H9 (cell line): ENCODE measurements around the gene ORAI2. TPM values are rescaled to one million over a fixed set of nuclear protein-coding genes. Genes with fewer than 3 reads are reported as not detected.

Experiments used
- DNase-seq: peaks from one replicate; pipeline ENCODE4 v3.0.0-alpha.2; 2017
- H2AFZ ChIP-seq: one replicate; pipeline ENCODE4 v1.6.1; 2013; ENCODE audit warnings: mild to moderate bottlenecking, low read length, control low read depth, moderate library complexity
- H2AK5ac ChIP-seq: 2 replicates; pipeline ENCODE4 v1.6.1; 2013; ENCODE audit warnings: low read length, control low read depth, mixed read lengths; ENCODE audit not compliant: insufficient read length
- H2BK120ac ChIP-seq: one replicate; pipeline ENCODE4 v1.6.1; 2013; ENCODE audit warnings: low read depth, mild to moderate bottlenecking, low read length, control low read depth, inconsistent platforms; ENCODE audit not compliant: poor library complexity, severe bottlenecking
- H2BK12ac ChIP-seq: 2 replicates; pipeline ENCODE4 v1.6.1; 2013; ENCODE audit warnings: low read length, control low read depth, mixed read lengths, low read depth; ENCODE audit not compliant: insufficient read length
- H2BK15ac ChIP-seq: 2 replicates; pipeline ENCODE4 v1.6.1; 2013; ENCODE audit warnings: low read depth, low read length, control low read depth
- H2BK20ac ChIP-seq: one replicate; pipeline ENCODE4 v1.6.1; 2013; ENCODE audit warnings: low read depth, mild to moderate bottlenecking, low read length, control low read depth, inconsistent platforms; ENCODE audit not compliant: poor library complexity, severe bottlenecking
- H2BK5ac ChIP-seq: 2 replicates; pipeline ENCODE4 v1.6.1; 2013; ENCODE audit warnings: low read length, control low read depth, mixed read lengths; ENCODE audit not compliant: insufficient read length
- H3K14ac ChIP-seq: 2 replicates; pipeline ENCODE4 v1.6.1; 2013; ENCODE audit warnings: low read length, control low read depth; ENCODE audit not compliant: insufficient read depth
- H3K18ac ChIP-seq: 2 replicates; pipeline ENCODE4 v1.6.1; 2013; ENCODE audit warnings: low read depth, mild to moderate bottlenecking, mixed read lengths, low read length, control low read depth; ENCODE audit not compliant: insufficient read length
- H3K23ac ChIP-seq: 2 replicates; pipeline ENCODE4 v1.6.1; 2013; ENCODE audit warnings: low read length, control low read depth, mixed read lengths, low read depth; ENCODE audit not compliant: insufficient read length
- H3K23me2 ChIP-seq: 2 replicates; pipeline ENCODE4 v1.6.1; 2013; ENCODE audit warnings: low read depth, mild to moderate bottlenecking, mixed read lengths, low read length, control low read depth; ENCODE audit not compliant: insufficient read length, poor library complexity, severe bottlenecking
- H3K27ac ChIP-seq: 2 replicates; pipeline ENCODE4 v1.5.1; 2013; ENCODE audit warnings: low read length, control low read depth, mixed read lengths, low read depth; ENCODE audit not compliant: insufficient read length
- H3K27me3 ChIP-seq: 2 replicates; pipeline ENCODE4 v1.6.1; 2013; ENCODE audit warnings: low read length, control low read depth, inconsistent platforms; ENCODE audit not compliant: insufficient read depth
- H3K4ac ChIP-seq: 2 replicates; pipeline ENCODE4 v1.6.1; 2013; ENCODE audit warnings: low read depth, mild to moderate bottlenecking, control low read depth, inconsistent platforms, low read length, moderate library complexity
- H3K4me1 ChIP-seq: 2 replicates; pipeline ENCODE4 v1.6.1; 2013; ENCODE audit warnings: low read length, control low read depth, inconsistent platforms; ENCODE audit not compliant: insufficient read depth
- H3K4me2 ChIP-seq: 2 replicates; pipeline ENCODE4 v1.6.1; 2013; ENCODE audit warnings: low read length, control low read depth, mixed read lengths; ENCODE audit not compliant: insufficient read length, insufficient read depth
- H3K56ac ChIP-seq: 2 replicates; pipeline ENCODE4 v1.6.1; 2013; ENCODE audit warnings: low read depth, mild to moderate bottlenecking, mixed read lengths, low read length, control low read depth; ENCODE audit not compliant: insufficient read length
- H3K79me1 ChIP-seq: 2 replicates; pipeline ENCODE4 v1.6.1; 2013; ENCODE audit warnings: low read depth, mild to moderate bottlenecking, moderate library complexity, low read length, control low read depth, inconsistent platforms; ENCODE audit not compliant: insufficient read depth, poor library complexity, severe bottlenecking
- H3K79me2 ChIP-seq: 2 replicates; pipeline ENCODE4 v1.6.1; 2013; ENCODE audit warnings: low read length, control low read depth, inconsistent platforms; ENCODE audit not compliant: insufficient read depth
- H3K9ac ChIP-seq: 2 replicates; pipeline ENCODE4 v1.6.1; 2013; ENCODE audit warnings: low read length, control low read depth, mixed read lengths; ENCODE audit not compliant: insufficient read length; ENCODE audit errors: extremely low read depth
- H3K9me3 ChIP-seq: one replicate; pipeline ENCODE4 v1.6.1; 2013; ENCODE audit warnings: low read depth, low read length, inconsistent platforms; ENCODE audit not compliant: control insufficient read depth
- H3T11ph ChIP-seq: one replicate; pipeline ENCODE4 v1.6.1; 2013; ENCODE audit warnings: mild to moderate bottlenecking, low read length, control low read depth, inconsistent platforms
- H4K20me1 ChIP-seq: one replicate; pipeline ENCODE4 v1.6.1; 2013; ENCODE audit not compliant: control insufficient read depth, insufficient read length, insufficient read depth
- H4K5ac ChIP-seq: 2 replicates; pipeline ENCODE4 v1.6.1; 2013; ENCODE audit warnings: low read depth, mild to moderate bottlenecking, mixed read lengths, low read length, control low read depth; ENCODE audit not compliant: insufficient read length
- H4K8ac ChIP-seq: replicated peaks from 2 replicates; pipeline ENCODE4 v1.6.1; 2013; ENCODE audit warnings: low read length, control low read depth, mixed read lengths, low read depth; ENCODE audit not compliant: insufficient read length
- H4K91ac ChIP-seq: 2 replicates; pipeline ENCODE4 v1.6.1; 2013; ENCODE audit warnings: low read depth, mild to moderate bottlenecking, moderate library complexity, mixed read lengths, low read length, control low read depth; ENCODE audit not compliant: insufficient read length
- H3K27ac Mint-ChIP-seq, 3 experiments: 2 replicates in 2 of 3; 3 replicates in 1 of 3; pipeline ENCODE4 v1.8.0; 2020 to 2021; ENCODE audit warnings: mixed read lengths in 3 of 3, mild to moderate bottlenecking in 1 of 3, moderate library complexity in 1 of 3
- H3K27me3 Mint-ChIP-seq: 2 replicates; pipeline ENCODE4 v1.8.0; 2021; ENCODE audit warnings: low read depth, mild to moderate bottlenecking, moderate library complexity, mixed read lengths
- H3K36me3 Mint-ChIP-seq, 3 experiments: 2 replicates in 2 of 3; 3 replicates in 1 of 3; pipeline ENCODE4 v1.8.0; 2020 to 2021; ENCODE audit warnings: low read depth in 3 of 3, mixed read lengths in 3 of 3; ENCODE audit not compliant: insufficient read depth in 1 of 3
- H3K4me1 Mint-ChIP-seq, 2 experiments: 2 replicates each; pipeline ENCODE4 v1.8.0; 2020; ENCODE audit warnings: mixed read lengths in 2 of 2
- H3K4me3 Mint-ChIP-seq, 2 experiments: 2 replicates in 1 of 2; 3 replicates in 1 of 2; pipeline ENCODE4 v1.8.0; 2020 to 2021; ENCODE audit warnings: mild to moderate bottlenecking in 2 of 2, mixed read lengths in 2 of 2, moderate library complexity in 1 of 2
- H3K9me3 Mint-ChIP-seq, 2 experiments: 2 replicates in 1 of 2; 3 replicates in 1 of 2; pipeline ENCODE4 v1.8.0; 2020; ENCODE audit warnings: mild to moderate bottlenecking in 2 of 2, mixed read lengths in 2 of 2, moderate library complexity in 1 of 2
- WGBS: extraction: QIAGEN DNeasy Blood & Tissue Kit; methylation state at CpG from one replicate; pipeline ENCODE4 v1.1.7; 2013; ENCODE audit warnings: missing lambda C conversion rate, low lambda C conversion rate, mixed read lengths; ENCODE audit not compliant: insufficient read length; ENCODE audit errors: extremely low coverage; 5-methylcytosine and 5-hydroxymethylcytosine counted together
- total RNA-seq: library from RNA; stranded (reverse); gene quantifications from 2 replicates; pipeline ENCODE4 v1.2.1, GENCODE V29; 2021
- TF ChIP-seq, protein P1 (sequence below): fragments of 200-600 bp; sonication (generic); conservative IDR thresholded peaks from 3 replicates; pipeline ENCODE4 v1.8.0; 2021; ENCODE audit warnings: antibody characterized with exemption, mild to moderate bottlenecking

The ORAI2 gene
- total RNA-seq, 1 experiment from 2014 or later = 26.6 TPM

DNA sequence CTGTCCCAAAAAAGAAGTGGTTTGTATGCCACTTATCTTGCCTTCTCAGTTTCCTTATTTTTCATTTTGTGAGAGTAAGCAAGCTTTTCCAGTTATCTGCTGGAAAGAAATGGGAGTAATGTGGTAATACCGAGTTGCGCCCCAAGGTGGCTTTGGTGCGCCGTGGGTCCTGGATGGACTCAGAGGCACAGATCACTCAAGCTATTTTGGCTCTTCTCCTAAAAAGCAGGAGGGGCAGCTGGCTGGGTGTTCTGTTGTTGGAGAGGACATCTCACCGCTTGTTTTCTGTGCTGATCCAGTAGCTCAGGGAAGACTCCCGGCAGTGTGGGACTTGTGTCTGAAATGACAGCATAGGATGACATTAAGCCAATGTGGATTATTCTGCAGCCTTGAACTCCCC, 20.8 kb upstream of the ORAI2 start:
- H3K9ac ChIP-seq = no peak overlapping the region
- no peaks in the 10 kb centered on the region for H3K23me2 ChIP-seq
- H4K20me1 ChIP-seq = no peaks in the 10 kb centered on the region
- H2BK20ac ChIP-seq = no peak overlapping the region
- DNase-seq = peak; percentile 53
- no peak overlapping the region for H2AK5ac ChIP-seq
- no peaks in the 10 kb centered on the region for H3K27me3 ChIP-seq
- Mint-ChIP-seq H3K36me3 (peaks cover 40 to 88% (median 82%) of the 10 kb centered on the region in 3 experiments), H3K4me1 (no peaks in the 10 kb centered on the region), H3K9me3 (peaks cover 7 to 13% of the 10 kb centered on the region in 2 experiments), H3K27ac (no peak overlapping the region; a peak in 1 of 7 replicates), H3K4me3 (no peak overlapping the region), H3K27me3 (no peaks in the 10 kb centered on the region)
- H3K14ac ChIP-seq = no peak overlapping the region
- H2BK15ac ChIP-seq = no peak overlapping the region
- TF ChIP-seq, protein P1, sequence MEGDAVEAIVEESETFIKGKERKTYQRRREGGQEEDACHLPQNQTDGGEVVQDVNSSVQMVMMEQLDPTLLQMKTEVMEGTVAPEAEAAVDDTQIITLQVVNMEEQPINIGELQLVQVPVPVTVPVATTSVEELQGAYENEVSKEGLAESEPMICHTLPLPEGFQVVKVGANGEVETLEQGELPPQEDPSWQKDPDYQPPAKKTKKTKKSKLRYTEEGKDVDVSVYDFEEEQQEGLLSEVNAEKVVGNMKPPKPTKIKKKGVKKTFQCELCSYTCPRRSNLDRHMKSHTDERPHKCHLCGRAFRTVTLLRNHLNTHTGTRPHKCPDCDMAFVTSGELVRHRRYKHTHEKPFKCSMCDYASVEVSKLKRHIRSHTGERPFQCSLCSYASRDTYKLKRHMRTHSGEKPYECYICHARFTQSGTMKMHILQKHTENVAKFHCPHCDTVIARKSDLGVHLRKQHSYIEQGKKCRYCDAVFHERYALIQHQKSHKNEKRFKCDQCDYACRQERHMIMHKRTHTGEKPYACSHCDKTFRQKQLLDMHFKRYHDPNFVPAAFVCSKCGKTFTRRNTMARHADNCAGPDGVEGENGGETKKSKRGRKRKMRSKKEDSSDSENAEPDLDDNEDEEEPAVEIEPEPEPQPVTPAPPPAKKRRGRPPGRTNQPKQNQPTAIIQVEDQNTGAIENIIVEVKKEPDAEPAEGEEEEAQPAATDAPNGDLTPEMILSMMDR = peak; percentile 60
- no peaks in the 10 kb centered on the region for H3K4me1 ChIP-seq
- no peak overlapping the region for H3K27ac ChIP-seq
- no peak overlapping the region for H3K23ac ChIP-seq
- H3K79me2 ChIP-seq = no peaks in the 10 kb centered on the region
- H4K91ac ChIP-seq = no peak overlapping the region
- H2BK12ac ChIP-seq = no peak overlapping the region
- H3T11ph ChIP-seq = no peak overlapping the region
- no peak overlapping the region for H2BK120ac ChIP-seq
- H4K5ac ChIP-seq = no peak overlapping the region
- H4K8ac ChIP-seq = no peak overlapping the region
- no peak overlapping the region for H3K56ac ChIP-seq
- no peaks in the 10 kb centered on the region for H3K9me3 ChIP-seq
- no peaks in the 10 kb centered on the region for H3K79me1 ChIP-seq
- H3K18ac ChIP-seq = no peak overlapping the region
- H3K4ac ChIP-seq = no peak overlapping the region
- no peak overlapping the region for H2BK5ac ChIP-seq
- H2AFZ ChIP-seq = no peak overlapping the region
- H3K4me2 ChIP-seq = no peak overlapping the region
- no CpG with 5 or more reads among the region's 6 CpGs for WGBS
